Activated CD4-positive, alpha-beta T cell treated with anti-CD3 and anti-CD28 coated beads, Interleukin-2, Interleukin-6, amounts not matched to agents 100 ng/mL and 50 ng/mL, durations not matched to agents 16 hours and 8 hours (primary cell): Measurements from ENCODE around the gene FRMD6.
A peak's percentile ranks its signal among the peaks of the same experiment; 100 is the strongest.

Experiments
- DNase-seq: peaks from one replicate; pipeline ENCODE4 v3.0.0-alpha.2; 2020

FRMD6 gene

DNA sequence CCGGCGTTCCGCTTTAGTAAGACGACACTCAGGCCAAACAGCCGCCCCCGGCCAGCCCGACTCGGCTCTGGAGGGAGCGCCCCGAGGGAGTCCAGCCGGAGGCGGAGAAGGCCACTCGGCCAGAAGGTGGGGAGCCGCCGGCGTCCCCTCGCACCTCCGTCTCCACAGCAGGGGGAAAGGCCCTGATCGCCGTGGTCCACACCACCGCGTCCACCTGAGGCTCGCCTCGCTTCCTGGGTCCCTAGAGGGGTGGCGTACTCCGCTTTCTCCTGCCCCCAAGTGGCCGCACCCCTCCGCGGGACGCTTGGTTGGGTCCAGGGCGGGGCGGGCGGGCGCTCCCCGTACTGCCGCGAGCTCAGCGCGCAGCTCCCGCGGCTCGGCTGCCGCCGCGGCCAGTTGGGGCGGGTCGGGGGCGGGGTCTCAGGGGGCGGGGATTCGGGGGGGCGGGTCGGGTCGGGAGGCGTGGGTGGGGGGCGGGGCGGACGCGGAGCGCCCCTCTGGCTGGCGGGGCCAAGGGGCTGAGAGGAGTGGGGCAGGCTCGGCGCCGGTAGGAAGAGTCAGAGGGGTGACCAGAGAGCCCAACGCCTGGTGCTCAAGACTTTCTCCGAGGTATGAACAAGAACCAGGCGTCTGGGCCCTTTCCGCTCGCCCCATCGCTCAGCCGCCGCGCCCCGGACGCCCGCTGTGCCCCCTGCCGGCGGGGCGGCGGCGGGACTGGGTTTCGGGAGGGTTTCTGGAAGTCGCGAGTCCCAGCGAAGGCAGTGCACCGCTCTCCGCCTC lies at the start of gene FRMD6:
Gene FRMD6, plus strand, starts transcription at position 523 of the 780 bp plus-strand sequence. CDS start 37,927 bp downstream, outside the sequence.
- DNase-seq: peak; percentile 85

DNA sequence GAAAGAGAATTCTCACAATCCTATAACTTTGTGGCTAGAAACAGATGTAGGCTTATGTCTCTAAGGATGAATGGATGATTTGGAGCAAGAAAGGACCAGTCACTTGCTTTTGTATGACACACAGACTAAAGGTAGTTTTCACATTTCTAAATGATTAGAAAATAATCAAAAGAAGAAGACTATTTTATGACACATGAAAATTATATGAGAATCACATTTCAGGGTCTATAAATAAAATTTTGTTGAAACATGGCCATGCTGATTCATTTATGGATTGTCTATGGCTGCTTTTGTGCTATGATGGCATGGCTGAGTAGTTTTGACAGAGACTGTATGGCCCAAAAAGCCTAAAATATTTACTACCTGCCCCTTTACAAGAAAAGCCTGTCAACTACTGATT lies 49.4 kb upstream of the FRMD6 start:
- no peak for DNase-seq

DNA sequence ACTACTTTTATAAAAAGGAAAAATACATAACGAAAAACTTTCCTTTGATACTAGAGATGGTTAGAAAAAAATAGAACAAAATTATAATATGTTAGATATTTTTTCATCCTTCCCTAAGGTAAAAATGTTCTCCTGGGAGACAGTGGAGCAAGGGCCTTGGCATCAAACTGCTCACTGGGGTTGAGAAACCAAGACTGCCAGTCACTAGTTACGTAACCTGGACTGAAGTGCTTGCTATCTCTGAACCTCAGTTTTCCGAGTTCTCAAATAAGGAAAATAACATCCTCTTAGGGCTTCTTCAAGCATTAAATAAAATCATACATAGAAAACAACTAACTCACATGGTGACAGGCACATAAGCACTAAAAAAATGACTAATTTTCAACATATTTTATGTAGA lies 48.2 kb upstream of the FRMD6 start:
- no peak for DNase-seq

DNA sequence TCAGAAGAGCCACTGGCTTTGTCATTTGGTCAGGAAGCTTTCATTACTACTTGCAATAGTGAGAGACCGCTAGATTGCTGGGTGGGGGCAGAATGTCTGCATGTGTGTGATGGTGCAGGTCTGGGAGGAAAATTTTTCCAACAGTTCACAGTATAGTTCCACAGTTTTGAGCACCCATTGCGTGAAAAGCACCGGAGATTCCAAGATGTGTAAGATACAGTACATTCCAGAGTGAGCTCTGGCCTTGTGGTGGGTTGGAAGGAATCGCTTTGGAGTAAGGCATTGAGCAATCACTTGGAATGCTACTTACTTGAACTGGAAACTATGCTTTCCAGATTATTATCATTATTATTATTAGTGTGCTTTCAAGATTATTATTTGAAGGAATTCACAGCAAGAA lies 47.6 kb upstream of the FRMD6 start:
- no peak for DNase-seq

DNA sequence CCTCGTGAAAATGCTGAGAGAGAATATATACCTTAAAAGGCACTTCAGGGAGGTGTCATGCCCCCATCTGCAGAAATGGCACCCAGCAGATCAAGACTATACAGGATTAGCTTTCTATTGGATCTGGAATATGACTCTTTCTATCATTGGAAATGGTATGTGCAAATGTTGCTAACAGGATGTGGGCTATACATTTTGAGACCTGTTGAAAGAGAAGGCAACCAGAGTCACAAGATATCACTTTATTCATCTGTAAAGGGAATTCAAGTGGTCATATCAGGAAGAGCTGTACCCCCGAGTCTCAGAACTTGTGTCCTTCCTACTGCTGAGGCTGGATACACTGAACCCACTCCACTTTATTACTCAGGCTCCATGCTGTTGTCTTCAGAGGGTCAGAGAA lies 46.1 kb upstream of the FRMD6 start:
- DNase-seq: no peak

DNA sequence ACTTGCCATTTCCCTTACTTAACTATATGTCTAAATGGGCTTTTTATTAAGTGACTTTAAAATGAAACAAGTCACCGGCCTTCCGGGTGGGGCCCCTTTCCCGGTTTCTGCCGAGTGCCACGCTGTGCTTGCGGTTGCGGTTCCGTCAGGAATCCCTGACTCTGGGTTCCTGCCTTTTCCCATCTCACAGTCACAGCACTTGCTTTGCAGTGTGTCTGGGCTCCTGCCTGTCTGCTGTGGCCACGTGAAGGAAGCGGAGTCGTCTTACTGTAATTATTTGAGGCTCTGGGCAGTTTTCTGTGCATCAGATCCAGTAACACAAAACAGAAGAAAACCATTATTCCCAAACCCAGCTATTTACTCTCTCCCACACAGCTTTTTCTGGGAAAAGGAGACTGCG lies 44.0 kb upstream of the FRMD6 start:
- no peak for DNase-seq

DNA sequence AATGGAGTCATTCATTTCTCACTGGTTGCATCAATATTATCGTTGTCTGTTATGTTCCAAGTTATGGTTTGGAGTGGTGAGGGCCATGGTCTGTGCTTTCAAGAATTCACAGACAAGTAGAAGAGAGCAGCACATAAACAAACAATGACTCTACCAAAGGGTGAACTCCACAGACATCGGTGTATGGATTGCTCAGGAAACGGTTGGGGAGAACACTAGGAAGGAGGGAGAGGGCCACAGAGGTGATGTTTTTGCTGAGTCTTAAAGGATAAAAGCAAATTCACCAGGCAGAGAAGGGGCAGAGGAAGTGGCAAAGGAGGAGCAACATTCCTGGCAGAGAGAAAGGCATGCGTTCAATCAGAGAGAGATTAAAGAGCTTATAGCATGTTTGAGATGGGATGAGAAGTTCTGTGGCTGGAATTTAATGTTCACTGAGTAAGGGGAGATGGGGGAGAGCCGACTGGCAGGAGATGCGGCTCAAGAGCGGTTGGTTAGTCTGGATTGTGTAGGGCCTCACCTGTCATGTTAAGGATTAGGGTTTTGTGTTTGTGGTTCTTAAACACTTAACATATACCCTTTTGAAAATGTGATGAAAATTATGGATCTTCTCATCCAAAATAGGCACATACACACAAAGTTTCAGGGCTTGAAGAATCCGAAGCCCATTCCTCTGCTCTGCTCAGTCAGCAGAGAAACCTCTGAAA lies 42.3 kb upstream of the FRMD6 start:
- DNase-seq: no peak

DNA sequence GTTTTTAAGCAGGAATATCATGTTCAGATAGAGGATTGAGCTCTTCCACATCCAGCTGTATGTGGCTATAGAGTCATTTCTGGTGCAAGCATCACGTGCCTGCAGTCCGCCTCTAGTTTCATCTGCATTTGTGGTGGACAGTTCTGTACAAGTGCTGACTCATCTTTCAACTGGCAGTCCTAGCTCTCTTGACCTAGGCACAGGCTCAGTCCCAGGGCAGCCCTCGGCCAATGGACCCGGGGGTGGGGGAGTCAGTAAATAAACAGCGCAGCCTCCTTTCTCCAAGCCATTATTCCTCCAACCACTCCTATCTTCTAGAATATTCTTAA lies 41.8 kb upstream of the FRMD6 start:
- no peak for DNase-seq

DNA sequence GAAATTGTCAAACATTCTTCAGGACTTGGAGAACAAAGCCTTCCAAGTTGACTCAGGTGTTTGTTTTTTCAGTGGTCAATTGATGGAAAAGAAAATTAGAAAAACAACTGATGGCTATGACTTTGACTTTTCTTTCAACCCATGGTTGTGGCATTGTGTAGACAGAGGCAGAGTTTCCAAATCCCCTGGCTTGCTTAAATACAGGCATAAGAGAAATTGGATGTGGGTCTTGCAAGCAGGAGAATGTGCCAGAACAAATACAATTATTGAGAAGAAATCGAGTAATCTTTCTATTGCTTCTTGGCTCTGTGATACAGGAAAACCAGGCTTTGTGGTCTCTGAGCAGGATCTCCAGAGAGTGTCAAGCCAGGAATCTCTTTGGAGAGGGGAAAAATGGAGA lies 40.9 kb upstream of the FRMD6 start:
- DNase-seq: no peak

DNA sequence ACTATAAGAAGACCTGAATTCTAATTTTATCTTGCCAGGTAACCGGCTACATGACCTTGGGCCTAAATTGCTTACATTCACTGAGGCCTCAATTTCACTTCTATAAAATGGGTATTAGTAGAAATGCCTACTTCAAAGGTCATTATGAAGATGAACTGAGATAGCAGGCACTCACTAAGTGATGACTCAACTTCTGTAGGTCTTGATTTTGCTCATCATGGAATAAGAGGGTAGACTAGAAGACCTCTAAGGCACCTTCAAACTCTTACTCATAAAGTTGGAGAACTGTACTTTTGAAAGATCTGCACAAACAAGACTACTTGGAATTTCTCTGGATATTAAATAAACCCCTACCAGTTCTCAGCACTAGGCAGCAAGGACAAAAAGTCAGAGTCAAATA lies 39.3 kb upstream of the FRMD6 start:
- peak; percentile 27 for DNase-seq

DNA sequence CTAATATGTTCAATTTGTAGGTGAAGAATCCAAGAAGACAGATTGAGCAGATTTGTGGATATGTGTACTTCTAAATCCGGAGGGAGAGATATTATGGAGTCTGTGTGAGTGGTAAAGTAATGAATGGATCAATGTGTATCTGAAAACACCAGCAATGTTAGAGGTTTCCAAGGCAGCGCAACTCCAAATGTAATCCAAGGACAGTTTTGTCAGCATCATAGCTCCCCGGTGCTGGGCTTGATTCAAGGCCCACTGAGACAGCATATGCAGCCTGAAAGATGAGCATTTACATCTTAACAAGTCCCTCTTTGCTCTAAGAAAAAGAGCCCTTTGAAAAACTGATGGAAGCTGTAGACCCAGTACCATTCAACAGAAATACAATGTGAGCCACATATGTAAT lies 38.3 kb upstream of the FRMD6 start:
- DNase-seq: no peak

DNA sequence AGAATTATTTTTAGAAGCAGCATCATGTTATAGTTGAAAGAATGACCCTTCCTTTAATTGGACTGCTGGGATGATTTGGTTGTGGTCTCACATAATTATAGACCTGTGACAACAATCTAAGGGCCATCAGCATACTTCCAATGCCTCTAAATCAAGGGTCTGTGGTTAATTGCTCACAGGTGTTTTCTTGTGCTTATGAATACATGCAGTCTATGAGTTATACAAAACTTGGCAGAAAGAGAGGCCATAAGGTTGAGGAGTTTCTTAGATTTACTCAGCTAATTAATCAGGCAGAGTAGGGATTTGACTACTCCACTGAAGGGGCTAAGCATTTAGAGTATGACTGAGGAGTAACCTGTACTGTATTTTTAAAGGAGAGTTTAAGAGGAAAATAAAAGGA lies 37.0 kb upstream of the FRMD6 start:
- peak; percentile 3 for DNase-seq

DNA sequence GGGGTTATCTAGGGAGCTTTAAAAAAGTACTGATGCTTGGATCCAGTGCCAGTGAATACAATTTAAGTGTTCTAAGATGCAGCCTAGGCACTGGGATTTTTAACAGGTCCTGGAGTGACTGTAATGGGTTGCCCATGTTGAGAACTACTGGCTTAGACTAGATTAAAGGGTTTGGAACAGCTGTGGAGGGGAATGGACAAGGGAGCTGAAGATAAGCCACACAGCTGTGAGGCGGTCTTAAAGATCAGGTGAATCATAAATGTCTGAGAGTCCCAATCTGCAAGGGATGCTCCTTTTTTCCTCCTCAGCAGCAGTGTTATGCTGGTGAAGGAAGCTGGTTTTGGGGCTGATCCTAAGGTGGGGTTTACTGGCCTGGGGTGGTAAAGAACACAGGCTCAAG lies 35.5 kb upstream of the FRMD6 start:
- no peak for DNase-seq

DNA sequence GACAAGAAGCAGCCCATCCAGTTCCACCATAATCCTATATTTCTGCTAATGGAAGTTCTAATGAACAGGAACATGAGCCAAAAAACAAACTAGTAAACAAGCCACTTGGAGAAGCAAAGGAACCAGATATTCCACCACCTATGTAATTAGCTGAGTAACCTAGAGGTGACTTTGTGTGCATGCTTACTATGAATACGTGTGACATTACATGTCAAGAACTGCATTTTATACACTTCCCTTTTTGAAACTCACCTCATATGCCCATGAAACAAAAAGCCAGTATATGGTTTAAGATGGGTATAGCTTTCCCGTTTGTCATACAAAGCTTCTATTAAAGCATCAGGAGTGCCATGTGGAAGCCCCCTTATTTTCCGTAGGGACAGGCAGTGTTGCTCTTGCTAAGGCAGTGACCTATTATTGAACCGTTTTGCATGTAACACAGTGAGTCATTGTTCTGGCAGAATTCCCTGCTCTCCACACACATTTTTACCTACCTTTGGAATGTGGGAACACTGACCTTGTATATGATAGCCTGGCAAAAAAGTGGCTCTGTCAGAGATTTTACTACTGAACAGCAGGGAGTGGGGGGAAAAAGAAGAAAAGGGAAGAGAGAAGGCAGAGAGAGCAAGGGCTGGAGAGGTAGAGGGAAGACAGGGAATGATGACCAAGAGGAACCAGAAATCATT lies 34.8 kb upstream of the FRMD6 start:
- no peak for DNase-seq

DNA sequence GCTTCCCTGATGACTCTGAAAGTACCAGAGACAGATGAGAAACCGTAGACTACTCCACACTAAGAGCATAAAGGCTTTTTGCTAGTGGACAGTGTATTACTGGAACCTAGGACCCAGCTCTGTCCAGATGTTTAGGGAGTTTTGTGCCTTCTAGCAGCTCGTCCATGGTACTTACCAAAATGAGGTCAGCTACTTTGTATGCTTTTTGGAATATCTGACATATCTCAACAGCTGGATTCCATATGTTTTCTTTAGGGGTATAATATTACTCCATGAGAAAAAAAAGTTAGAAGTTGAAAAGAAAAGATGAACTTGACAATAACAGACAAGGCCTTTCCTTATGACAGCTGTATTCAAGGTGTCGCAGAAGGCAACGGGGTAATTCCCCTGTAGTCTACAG lies 32.1 kb upstream of the FRMD6 start:
- no peak for DNase-seq

DNA sequence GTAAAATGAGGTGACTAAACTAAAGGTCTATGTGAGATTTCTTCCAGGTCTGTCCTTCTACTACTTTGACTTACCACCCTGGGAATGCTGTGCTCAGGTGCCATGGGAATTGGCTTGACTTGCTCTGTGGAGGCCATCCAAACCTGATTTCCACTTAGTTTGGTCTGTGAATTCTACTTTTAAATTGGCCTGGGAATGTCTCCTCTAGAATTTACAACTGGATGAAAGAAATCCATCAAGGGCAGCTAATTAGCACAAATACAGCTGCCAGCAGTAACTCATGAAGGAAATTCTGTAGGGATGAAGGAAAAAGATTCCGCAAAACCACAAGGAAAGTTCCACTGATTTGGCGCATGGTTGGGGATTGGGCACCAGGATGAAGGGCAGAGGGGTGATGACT lies 31.7 kb upstream of the FRMD6 start:
- DNase-seq: no peak

DNA sequence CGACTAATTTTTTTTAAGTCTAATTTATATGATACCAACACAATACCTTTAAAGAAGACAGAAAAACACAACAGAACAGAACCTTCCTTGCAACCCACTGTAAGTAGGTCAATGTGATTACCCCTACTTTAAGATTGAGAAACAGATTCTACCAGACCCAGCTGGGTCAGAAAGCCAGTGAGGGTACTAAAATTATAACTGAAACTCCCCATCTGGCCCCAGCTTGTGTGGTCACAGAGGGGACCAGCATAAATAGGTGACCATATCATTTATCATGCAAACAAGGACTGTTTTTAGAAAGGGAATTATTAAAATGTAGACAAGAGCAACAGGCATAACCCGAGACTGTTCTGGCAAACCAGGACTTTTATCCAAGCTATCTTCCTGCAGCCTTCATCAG lies 30.1 kb upstream of the FRMD6 start:
- no peak for DNase-seq

DNA sequence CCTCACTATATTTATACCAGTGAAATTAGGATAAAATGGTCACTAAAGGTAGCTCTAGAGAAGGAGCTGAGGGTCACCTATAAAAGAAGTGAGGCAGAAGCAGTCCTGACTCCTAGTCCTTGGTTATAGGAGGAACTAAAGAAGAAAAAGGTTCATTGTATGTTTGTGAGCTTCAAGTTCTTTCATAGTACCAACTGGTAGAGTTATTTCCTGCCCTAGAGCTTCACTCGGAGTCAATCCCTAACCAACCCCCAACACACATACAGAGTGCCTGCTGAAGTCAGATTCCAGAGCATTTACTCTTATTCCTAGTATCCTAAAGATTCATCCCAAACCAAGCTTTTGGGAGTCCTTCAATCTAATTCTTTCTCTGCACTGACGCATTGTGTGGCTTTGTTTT lies 29.3 kb upstream of the FRMD6 start:
- no peak for DNase-seq

DNA sequence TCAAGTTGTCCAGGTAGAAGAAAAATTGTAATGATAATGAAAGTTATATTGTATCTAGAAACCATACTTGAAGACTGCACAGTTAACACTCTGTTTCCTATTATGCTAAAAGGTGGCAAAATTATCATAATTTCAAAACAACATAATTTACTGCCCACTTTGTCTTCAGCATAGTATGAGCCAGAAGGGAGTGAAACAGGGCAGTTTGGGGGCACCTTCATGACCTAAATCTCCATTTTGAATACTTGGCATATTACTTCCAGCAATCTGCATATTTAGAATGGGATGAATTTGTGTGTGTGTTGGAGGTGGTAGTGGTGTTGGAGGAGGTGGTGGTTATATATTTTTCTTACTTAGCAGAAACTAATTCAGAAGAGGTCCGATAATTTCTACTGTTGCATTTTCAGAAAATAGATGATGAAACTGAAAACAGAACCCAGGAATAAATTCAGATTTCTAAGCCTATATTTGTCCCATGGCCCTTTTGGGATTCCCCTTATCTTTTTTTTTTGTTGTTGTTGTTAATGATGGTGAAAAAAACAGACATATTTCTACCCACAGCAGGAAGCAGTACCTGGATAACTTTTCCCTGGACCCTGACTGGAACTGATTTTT lies 26.6 kb upstream of the FRMD6 start:
- no peak for DNase-seq

DNA sequence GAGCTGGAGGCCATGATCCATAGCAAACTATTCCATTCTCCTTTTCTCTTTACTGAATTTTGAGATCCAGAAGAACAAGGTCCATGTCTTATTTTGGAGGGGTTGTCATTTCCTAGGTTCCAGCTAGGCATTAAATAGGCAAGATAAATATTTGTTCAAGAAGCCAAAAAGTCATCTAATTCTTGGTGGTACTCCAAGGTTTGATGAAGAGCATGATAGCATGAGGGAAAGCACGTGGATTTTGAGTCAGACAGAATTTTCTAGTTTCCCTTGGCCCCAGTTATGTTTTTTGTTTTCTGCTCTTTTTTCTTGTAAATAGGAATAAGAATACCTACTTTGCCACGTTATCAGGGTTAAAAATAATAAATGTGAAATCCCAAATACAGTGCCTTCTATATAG lies 25.5 kb upstream of the FRMD6 start:
- DNase-seq: no peak

DNA sequence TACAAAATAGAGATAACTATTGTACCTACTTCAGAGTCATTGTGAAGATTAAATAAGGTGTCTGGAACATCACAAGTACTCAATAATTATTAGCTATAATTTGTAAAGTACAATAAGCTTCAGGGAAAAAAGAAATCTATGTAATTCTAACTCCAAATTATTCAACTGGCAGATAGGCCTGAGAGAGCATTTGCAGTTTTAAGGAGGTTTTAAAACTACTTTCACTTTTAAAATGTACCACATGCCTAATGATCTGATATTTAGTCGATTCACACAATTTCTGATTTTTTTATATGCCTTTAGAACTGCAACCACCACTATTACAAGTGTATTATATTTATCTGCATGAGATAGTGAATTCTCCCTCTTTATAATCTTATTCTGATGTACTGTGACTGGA lies 24.9 kb upstream of the FRMD6 start:
- DNase-seq: no peak

DNA sequence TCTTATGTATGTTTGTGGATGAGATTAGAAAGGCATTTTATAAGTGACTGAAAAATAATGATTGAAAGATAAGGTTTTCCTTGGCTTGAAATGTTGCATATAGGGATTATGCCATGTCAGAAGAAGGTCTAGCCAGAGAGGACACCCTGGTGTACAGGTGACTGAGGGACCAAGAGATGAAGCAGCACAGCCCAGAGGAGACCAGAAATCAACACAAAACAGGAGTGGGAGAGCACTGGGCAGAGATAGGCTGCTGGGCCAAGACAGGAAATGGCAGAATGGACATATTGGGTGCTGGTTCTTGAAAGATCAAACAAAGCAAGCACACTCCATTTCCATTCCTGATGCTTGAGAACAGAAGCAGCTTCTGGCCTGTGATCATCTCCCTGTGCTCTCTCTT lies 24.4 kb upstream of the FRMD6 start:
- DNase-seq: no peak

DNA sequence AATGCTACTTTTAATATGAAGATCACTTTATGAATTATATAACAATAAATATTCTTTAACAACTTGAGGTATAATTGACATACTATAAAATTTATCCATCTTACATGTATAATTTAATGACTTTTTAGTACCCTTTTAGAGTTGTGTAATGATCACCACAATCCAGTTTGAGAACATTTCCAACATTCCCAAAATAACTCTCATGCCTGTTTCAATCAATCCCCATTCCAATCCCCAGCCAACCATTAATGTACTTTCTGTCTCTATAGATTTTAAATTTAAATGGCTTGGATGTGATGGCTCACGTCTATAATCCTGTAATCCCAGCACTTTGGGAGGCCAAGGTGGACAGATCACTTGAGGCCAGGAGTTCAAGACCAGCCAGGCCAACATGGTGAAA lies 23.5 kb upstream of the FRMD6 start:
- no peak for DNase-seq

DNA sequence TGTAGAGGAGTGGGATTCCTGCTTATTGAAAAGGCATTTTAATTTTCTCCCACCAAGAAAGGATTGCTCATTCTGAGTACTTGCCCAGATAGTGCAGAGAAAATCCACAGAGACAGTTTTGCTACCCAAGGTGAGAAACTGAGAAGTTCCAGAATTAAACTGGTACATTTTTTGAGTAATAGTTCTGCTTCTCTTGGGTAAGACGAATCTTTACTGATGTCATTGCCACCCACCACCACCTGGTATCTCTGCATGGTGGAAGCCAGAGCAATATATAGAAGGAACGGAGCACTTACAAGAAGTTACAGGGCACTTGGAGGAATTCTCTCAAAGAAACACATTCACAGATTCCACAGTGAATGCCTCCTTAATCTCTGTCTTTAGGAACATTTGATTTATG lies 20.7 kb upstream of the FRMD6 start:
- no peak for DNase-seq
